Hematopoietic multipotent progenitor cell treated with erythropoietin and hydrocortisone succinate and interleukin-3 and kit ligand, for 8 days (in vitro differentiated cells): ENCODE measurements around the gene METTL14.

ENCODE experiments used
- DNase-seq: peaks from one replicate; pipeline ENCODE4 v3.0.0-alpha.2; 2015

Gene METTL14

GRCh38 chr4:118734491-118735205, 49.5 kb downstream of the METTL14 start:
- no peak for DNase-seq

- DNase-seq: no peak
Observed at GRCh38 chr4:118736900-118737299, 51.7 kb downstream of the METTL14 start.

GRCh38 chr4:118738090-118738489, 52.9 kb downstream of the METTL14 start:
- DNase-seq: no peak

- DNase-seq: no peak
Observed at GRCh38 chr4:118739022-118739713, 54.0 kb downstream of the METTL14 start.

GRCh38 chr4:118740869-118741268, 55.7 kb downstream of the METTL14 start:
- peak; percentile 40 for DNase-seq

GRCh38 chr4:118741301-118741855, 56.2 kb downstream of the METTL14 start:
- DNase-seq: no peak

GRCh38 chr4:118742050-118742449, 56.9 kb downstream of the METTL14 start:
- DNase-seq: no peak

GRCh38 chr4:118743867-118744266, 58.7 kb downstream of the METTL14 start:
- no peak for DNase-seq

GRCh38 chr4:118745357-118745756, 60.2 kb downstream of the METTL14 start:
- no peak for DNase-seq

GRCh38 chr4:118746251-118746919, 61.2 kb downstream of the METTL14 start:
- no peak for DNase-seq

GRCh38 chr4:118749347-118749988, 64.3 kb downstream of the METTL14 start:
- no peak for DNase-seq

- no peak for DNase-seq
Observed at GRCh38 chr4:118751629-118752323, 66.6 kb downstream of the METTL14 start.

- DNase-seq: no peak
Observed at GRCh38 chr4:118752551-118752950, 67.4 kb downstream of the METTL14 start.

- DNase-seq: no peak
Observed at GRCh38 chr4:118753096-118753495, 67.9 kb downstream of the METTL14 start.

GRCh38 chr4:118753685-118754084, 68.5 kb downstream of the METTL14 start:
- no peak for DNase-seq

GRCh38 chr4:118754890-118755289, 69.7 kb downstream of the METTL14 start:
- no peak for DNase-seq

GRCh38 chr4:118755438-118756226, 70.4 kb downstream of the METTL14 start:
- DNase-seq: no peak

- no peak for DNase-seq
Observed at GRCh38 chr4:118756429-118756828, 71.2 kb downstream of the METTL14 start.

- no peak for DNase-seq
Observed at GRCh38 chr4:118756958-118757357, 71.8 kb downstream of the METTL14 start.

- no peak for DNase-seq
Observed at GRCh38 chr4:118757761-118758251, 72.6 kb downstream of the METTL14 start.

GRCh38 chr4:118758293-118758692, 73.1 kb downstream of the METTL14 start:
- no peak for DNase-seq
